RCC 7860 (cell line): ENCODE results near the gene CCT5.
"Not testable (repeated sequence)": the region's sequence is repeated elsewhere in the genome, so short reads cannot be mapped to it uniquely, and the experiment has no call there.

Experiments
- DNase-seq: peaks from one replicate; pipeline ENCODE4 v3.0.0-alpha.2; 2015; ENCODE audit warnings: low spot score
- FAIRE-seq: peaks from 2 replicates; lab custom pipeline; 2012; peaks lifted over from hg19 to GRCh38; lab: Jason Lieb, UNC

The CCT5 gene

DNA sequence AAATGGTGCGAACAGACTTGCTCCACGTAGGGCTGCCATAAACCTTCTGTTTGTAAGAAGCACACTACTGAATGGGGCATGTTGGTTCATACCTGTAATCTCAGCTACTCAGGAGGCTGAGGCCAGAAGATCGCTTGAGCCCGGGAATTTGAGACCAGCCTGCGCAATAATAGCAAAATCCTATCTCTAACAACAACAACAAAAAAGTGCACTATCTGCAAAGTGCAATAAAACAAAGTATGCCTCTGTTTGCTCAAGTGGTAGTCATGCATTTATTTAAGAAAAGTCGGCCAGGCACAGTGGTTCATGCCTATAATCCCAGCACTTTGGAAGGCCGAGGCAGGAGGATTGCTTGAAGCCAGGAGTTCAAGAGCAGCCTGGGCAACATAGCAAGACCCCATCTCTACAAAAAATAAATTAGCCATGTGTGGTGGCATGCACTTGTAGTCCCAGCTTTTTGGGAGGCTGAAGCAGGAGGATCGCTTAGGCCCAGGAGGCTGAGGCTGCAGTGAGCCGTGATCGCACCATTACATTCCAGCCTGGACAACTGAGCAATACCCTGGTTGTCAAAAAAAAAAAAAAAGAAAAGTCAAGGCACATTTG is 5.6 kb upstream of the CCT5 start:
- FAIRE-seq: no peak

GRCh38 chr5:10246761-10247160 is 3.3 kb upstream of the CCT5 start:
- DNase-seq: no peak
- FAIRE-seq: no peak

More for the DNA sequence above, 5.6 kb upstream of the CCT5 start:
- DNase-seq: no peak

DNA sequence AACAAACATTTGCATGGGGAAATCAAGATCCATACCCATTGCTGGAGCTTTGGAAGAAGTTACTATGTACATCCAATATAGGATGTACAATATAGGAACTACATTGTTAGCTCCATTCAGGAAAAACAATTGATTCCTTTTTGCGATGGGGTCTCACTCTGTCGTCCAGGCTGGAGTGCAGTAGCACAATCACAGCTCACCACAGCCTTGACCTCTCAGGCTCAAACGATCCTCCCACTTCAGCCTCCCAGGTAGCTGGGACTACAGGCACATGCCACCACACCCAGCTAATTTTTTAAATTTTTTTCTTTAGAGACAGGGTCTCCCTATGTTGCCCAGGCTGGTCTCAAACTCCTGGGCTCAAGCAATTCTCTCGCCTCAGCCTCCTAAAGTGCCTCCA is 2.9 kb upstream of the CCT5 start:
- FAIRE-seq, DNase-seq: not testable (repeated sequence)

- DNase-seq (peak; percentile 28), FAIRE-seq (no peak)
Measured at GRCh38 chr5:10248378-10249260, 1.5 kb upstream of the CCT5 start.

DNA sequence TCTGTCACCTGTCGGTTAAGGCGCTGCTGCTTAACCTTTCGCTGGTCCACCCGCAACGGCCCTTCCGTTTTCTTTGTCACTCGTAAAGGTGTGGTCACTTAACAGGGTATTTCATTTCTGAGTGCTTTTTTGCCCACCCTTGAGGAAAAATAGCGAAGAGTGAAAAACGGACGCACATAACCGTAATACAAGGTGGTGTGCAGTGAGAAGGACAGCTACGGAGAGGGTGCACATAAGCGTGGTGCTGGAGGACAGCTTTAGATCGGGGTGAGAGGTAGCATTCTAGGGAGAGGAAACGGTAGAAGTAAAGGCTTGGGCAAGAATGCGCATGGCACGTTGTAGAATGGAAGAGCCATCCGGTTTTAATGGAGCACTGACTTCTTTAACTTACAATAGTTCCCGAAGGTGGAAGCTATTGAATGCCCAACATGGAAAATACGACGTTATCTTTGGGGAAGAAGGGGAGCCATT is 761 bp downstream of the CCT5 start:
- FAIRE-seq: no peak
- peak; percentile 36 for DNase-seq

- DNase-seq (no peak), FAIRE-seq (no peak)
Measured at GRCh38 chr5:10251405-10251804, 1.3 kb downstream of the CCT5 start.

- FAIRE-seq (no peak), DNase-seq (no peak)
Measured at GRCh38 chr5:10253390-10253789, 3.3 kb downstream of the CCT5 start.

- no peak for FAIRE-seq
- no peak for DNase-seq
Measured at GRCh38 chr5:10254686-10255085, 4.6 kb downstream of the CCT5 start.

- FAIRE-seq: no peak
Measured at GRCh38 chr5:10257870-10258269, 7.8 kb downstream of the CCT5 start.

DNA sequence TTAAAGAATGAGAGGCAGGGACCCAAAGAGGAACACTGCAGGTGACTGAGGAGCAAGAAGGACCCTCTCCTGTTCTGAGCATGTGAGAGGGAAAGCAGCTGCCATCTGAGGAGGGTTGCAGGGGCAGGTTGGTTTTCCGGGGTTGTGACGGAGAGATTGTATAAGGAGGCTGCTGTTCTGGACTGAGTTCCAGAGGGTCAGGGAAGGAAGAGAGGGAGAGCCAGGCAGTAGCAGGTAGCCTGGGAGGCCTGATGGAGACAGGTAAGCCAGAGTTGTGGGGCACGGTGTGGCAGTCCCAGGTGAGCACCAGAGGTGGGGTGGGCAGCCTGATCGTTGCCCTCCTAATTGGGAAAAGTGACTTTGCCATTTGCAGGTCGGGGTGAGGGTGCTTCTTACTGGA is 9.8 kb downstream of the CCT5 start:
- FAIRE-seq: no peak
- no peak for DNase-seq

More at GRCh38 chr5:10257870-10258269, 7.8 kb downstream of the CCT5 start:
- no peak for DNase-seq

- no peak for FAIRE-seq
- DNase-seq: no peak
Measured at GRCh38 chr5:10261065-10261464, 11.0 kb downstream of the CCT5 start.

- no peak for FAIRE-seq
- DNase-seq: no peak
Measured at GRCh38 chr5:10262121-10262774, 12.2 kb downstream of the CCT5 start.

- FAIRE-seq (no peak), DNase-seq (no peak)
Measured at GRCh38 chr5:10262995-10263394, 12.9 kb downstream of the CCT5 start.

GRCh38 chr5:10264604-10265003 is 14.5 kb downstream of the CCT5 start:
- FAIRE-seq: no peak
- DNase-seq: no peak

DNA sequence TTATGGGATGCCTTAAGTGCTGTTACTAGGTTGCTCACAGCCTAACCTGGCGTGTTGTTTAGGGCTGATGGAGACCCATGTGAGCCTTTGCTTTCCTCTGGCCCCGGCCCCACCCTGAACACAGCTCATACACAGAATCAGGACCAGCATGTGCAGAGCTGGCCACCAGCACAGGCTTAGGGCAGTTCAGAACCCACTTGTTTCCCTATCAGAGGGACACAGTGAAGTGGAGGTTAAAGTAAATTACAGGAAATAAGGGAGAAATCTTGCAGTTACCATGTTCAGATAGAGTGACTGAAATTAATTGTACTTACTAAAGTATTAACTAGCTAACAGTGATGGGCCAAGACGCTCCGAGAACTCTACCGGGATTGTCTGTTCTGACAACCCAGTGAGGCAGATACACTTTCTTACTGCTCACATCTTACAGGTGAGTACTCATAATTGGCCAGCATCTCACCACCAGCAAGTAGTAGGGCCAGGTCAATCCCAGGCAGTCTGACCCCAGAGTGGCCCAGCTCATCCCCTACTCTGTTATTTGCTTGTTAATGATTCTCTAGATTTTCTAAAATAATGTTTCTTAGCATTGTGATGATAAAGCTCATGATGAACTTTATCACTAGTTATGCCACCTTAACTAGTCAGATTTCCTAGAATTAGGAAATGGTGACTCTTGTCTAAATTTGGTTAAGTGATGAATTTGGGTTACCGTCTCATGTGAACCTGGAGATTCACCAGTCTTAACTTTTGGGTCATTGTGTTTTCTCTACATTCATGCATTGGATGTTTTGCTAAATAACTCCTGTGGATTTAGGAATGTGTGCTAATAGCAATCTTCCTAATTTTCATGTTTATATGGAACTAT is 15.4 kb downstream of the CCT5 start:
- FAIRE-seq: no peak
- DNase-seq: peak; percentile 12

GRCh38 chr5:10266137-10266536 is 16.1 kb downstream of the CCT5 start:
- DNase-seq (no peak), FAIRE-seq (no peak)

- DNase-seq (peak; percentile 42), FAIRE-seq (no peak)
Measured at GRCh38 chr5:10266839-10267238, 16.8 kb downstream of the CCT5 start.

GRCh38 chr5:10268100-10268499 is 18.0 kb downstream of the CCT5 start:
- no peak for DNase-seq
- no peak for FAIRE-seq

- DNase-seq (peak; percentile 86), FAIRE-seq (peak; percentile 89)
Measured at GRCh38 chr5:10272053-10272874, 22.2 kb downstream of the CCT5 start.

DNA sequence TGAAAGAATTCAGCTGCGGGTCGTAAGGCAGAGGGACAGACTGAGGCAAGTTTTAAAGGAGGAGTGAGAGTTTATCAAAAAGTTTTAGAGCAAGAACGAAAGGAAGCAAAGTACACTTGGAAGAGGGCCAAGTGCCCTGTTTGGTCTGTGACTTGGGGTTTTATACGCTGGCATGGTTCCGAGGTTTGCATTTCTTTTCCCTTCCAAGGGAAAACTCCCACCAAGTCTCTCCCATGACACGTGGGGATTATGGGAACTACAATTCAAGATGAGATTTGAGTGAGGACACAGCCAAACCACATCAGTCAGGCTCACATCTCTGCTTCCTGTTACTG is 22.8 kb downstream of the CCT5 start:
- FAIRE-seq, DNase-seq: not testable (repeated sequence)
